A549 treated with DMSO at 1 μM for 4 hours (cell line): ENCODE results near the gene STK31. TPM values are rescaled to one million over a fixed set of nuclear protein-coding genes. Genes with fewer than 3 reads are reported as not detected.

Experiments used
- total RNA-seq: library from RNA; stranded (reverse); fragments of 200-300 nt; extraction: Qiagen RNA extraction; gene quantifications from 5 replicates; pipeline ENCODE4 v1.2.3, GENCODE V29; 2022; ENCODE audit warnings: low read depth

STK31 gene
- total RNA-seq = 0.31 to 0.51 TPM (median 0.43 TPM) in 5 replicates

GRCh38 chr7:23710000-23710399 is at the start of gene STK31:
STK31 (plus strand) TSS chr7:23710219; CDS start chr7:23710286, 67 bp downstream.

GRCh38 chr7:23679898-23680413 is 30.1 kb upstream of the STK31 start, which contains the start of gene FAM221A:
FAM221A (plus strand) TSS chr7:23680199; CDS start chr7:23680219, 20 bp downstream.

Other genes with a start within 250 kb of the STK31 start
- 20.7 to 26.6 TPM (median 25.1 TPM) in 5 replicates for gene IGF2BP3, start 239.7 kb upstream of the STK31 start, total RNA-seq
- gene TRA2A, start 178.2 kb upstream of the STK31 start, total RNA-seq = 67.1 to 78.7 TPM (median 77.0 TPM) in 5 replicates
- 2.7 to 4.8 TPM (median 3.9 TPM) in 5 replicates for gene CCDC126, start 112.8 kb upstream of the STK31 start, total RNA-seq
- gene FAM221A, start 30.0 kb upstream of the STK31 start, total RNA-seq = 0.15 to 1.6 TPM (median 0.52 TPM) in 5 replicates